Activated T-helper 1 cell treated with anti-CD3 and anti-CD28 coated beads, Interleukin-12 subunit alpha, Interleukin-12 subunit beta, Interleukin-2, Interleukin-4 antibody, amounts not matched to agents 30 ng/mL and 10 ng/mL and 1 ng/mL, durations not matched to agents 14 hours and 24 hours and 36 hours (primary cell): ENCODE data around the gene SUSD2. TPM values are rescaled to one million over a fixed set of nuclear protein-coding genes. Genes with fewer than 3 reads are reported as not detected.
"Not testable (repeated sequence)": the region's sequence is repeated elsewhere in the genome, so short reads cannot be mapped to it uniquely, and the experiment has no call there.

Experiments used
- DNase-seq: peaks from one replicate; pipeline ENCODE4 v3.0.0; 2021; ENCODE audit warnings: low spot score
- H3K27ac Mint-ChIP-seq: one replicate; pipeline ENCODE4 v1.8.0; 2021; ENCODE audit warnings: mild to moderate bottlenecking, mixed read lengths
- H3K27me3 Mint-ChIP-seq: one replicate; pipeline ENCODE4 v1.8.0; 2022; ENCODE audit warnings: mild to moderate bottlenecking, moderate library complexity, mixed read lengths; ENCODE audit not compliant: insufficient read depth
- H3K36me3 Mint-ChIP-seq: one replicate; pipeline ENCODE4 v1.8.0; 2021; ENCODE audit warnings: low read depth, mixed read lengths
- H3K4me1 Mint-ChIP-seq: one replicate; pipeline ENCODE4 v1.8.0; 2021; ENCODE audit warnings: low read depth, mixed read lengths
- H3K4me3 Mint-ChIP-seq: one replicate; pipeline ENCODE4 v1.8.0; 2021; ENCODE audit warnings: mild to moderate bottlenecking, moderate library complexity, mixed read lengths
- H3K9me3 Mint-ChIP-seq: one replicate; pipeline ENCODE4 v1.8.0; 2021; ENCODE audit warnings: mixed read lengths
- intact Hi-C: fragments of 100-400 bp; cut with micrococcal nuclease; formaldehyde crosslinking; loops from one replicate; pipeline ENCODE4 v1.15.1; 2024
- total RNA-seq: library from RNA; stranded (reverse); gene quantifications from 2 replicates; pipeline ENCODE4 v1.2.3, GENCODE V29; 2022

Gene SUSD2
- total RNA-seq, 1 donor from 2014 or later, result 0.73 TPM

- no peak overlapping the region for H3K4me3 Mint-ChIP-seq
- intact Hi-C loops, result loop anchor here (1.0 to 10.0 kb wide), 5 partner anchors 42 to 335 kb away; partner anchors contain the start of gene ADORA2A
Measured at GRCh38 chr22:24189249-24190158, 8.2 kb downstream of the SUSD2 start.

DNA sequence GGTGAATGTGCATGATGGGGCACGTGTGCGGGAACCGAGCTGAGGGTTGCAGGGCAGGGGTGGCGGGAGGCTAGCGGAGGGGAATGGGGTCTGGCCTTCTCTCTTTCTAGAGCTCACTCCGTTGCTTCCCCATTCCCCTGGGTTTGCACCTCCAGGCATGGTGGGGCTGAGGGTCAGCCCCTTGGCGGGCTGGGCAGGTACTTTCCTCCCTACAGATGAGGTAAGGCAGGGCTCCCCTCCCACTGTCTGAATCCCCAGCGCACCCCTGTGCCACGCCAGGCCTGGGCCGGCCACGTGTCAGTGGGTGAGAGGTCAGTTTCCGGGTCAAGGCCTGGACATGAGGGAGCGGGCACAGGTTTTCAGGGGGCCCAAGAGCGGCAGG, 8.9 kb downstream of the SUSD2 start:
- no peaks in the 10 kb centered on the region for H3K36me3 Mint-ChIP-seq
- no peak for DNase-seq
- intact Hi-C loops, result loop anchor here (10.0 kb wide), 1 partner anchor 235 kb away; the partner anchor contains the start of gene ADORA2A
- H3K4me1 Mint-ChIP-seq, result peaks cover 8% of the 10 kb centered on the region
- H3K9me3 Mint-ChIP-seq, result no peaks in the 10 kb centered on the region
- no peak overlapping the region for H3K27ac Mint-ChIP-seq
- H3K27me3 Mint-ChIP-seq, result no peaks in the 10 kb centered on the region
- no peak overlapping the region for H3K4me3 Mint-ChIP-seq

More at GRCh38 chr22:24189249-24190158, 8.2 kb downstream of the SUSD2 start:
- Mint-ChIP-seq H3K36me3 (no peaks in the 10 kb centered on the region), H3K9me3 (no peaks in the 10 kb centered on the region), H3K27me3 (no peaks in the 10 kb centered on the region), H3K4me1 (peaks cover 8% of the 10 kb centered on the region), H3K27ac (peak overlapping the region; percentile 28)
- peak; percentile 53 for DNase-seq

- Mint-ChIP-seq H3K4me1 (peaks cover 10% of the 10 kb centered on the region), H3K36me3 (no peaks in the 10 kb centered on the region), H3K9me3 (no peaks in the 10 kb centered on the region), H3K4me3 (no peak overlapping the region), H3K27ac (no peak overlapping the region), H3K27me3 (no peaks in the 10 kb centered on the region)
- intact Hi-C loops, result loop anchor here (10.0 kb wide), 1 partner anchor 234 kb away; the partner anchor contains the start of gene ADORA2A
- DNase-seq, result no peak
Measured at GRCh38 chr22:24190596-24191208, 9.4 kb downstream of the SUSD2 start.

DNA sequence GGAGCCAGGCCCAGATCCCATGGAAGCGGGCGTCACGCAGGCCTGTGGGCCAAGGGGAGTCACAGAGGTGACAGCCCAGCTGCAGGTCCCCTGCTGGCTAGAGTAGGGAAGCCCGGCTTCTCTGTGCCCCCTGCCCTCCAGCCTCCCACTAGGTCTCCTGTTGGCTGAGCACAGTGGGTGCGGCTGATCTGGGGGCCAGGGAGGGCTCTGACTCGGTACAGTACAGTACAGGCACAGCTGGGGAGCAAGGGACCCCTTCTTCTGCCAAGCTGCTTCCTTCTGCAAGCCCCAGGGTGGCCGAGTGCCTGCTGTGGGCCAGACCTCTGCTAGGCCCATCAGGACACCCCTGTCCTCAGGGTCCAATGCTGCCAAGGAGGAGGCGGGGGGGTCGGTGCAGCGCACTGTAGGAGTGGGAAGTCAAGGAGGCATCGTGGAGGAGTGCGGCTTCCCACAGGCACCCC, 10.1 kb downstream of the SUSD2 start:
- H3K36me3 Mint-ChIP-seq, result no peaks in the 10 kb centered on the region

DNA sequence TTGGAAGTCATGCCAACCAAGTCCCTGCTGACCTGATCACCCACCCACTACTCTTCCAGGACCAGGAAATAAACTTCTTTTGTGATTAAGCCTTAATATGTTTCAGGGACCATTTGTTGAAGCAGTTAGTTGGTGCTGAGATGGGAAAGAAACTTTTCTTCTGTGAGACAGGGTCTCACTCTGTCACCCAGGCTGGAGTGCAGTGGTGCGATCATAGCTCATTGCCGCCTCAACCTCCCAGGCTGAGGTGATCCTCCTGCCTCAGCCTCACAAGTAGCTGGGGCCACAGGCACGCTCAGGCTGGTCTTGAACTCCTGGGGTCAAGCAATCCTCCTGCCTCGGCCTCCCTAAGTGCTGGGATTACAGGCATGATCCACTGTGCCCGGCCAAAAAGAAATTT, 10.6 kb downstream of the SUSD2 start:
- DNase-seq, result no peak
- H3K4me1 Mint-ChIP-seq, result peaks cover 14% of the 10 kb centered on the region
- H3K36me3 Mint-ChIP-seq, result no peaks in the 10 kb centered on the region
- H3K9me3 Mint-ChIP-seq, result no peaks in the 10 kb centered on the region
- no peak overlapping the region for H3K4me3 Mint-ChIP-seq
- intact Hi-C loops, result loop anchor here (10.0 kb wide), 1 partner anchor 233 kb away; the partner anchor contains the start of gene ADORA2A
- no peaks in the 10 kb centered on the region for H3K27me3 Mint-ChIP-seq
- no peak overlapping the region for H3K27ac Mint-ChIP-seq

More for the DNA sequence above, 10.1 kb downstream of the SUSD2 start:
- H3K27me3 Mint-ChIP-seq, result no peaks in the 10 kb centered on the region
- H3K9me3 Mint-ChIP-seq, result no peaks in the 10 kb centered on the region
- H3K27ac Mint-ChIP-seq, result no peak overlapping the region
- peaks cover 14% of the 10 kb centered on the region for H3K4me1 Mint-ChIP-seq
- no peak for DNase-seq
- intact Hi-C loops, result loop anchor here (10.0 kb wide), 1 partner anchor 233 kb away; the partner anchor contains the start of gene ADORA2A
- H3K4me3 Mint-ChIP-seq, result no peak overlapping the region

- no peak overlapping the region for H3K27ac Mint-ChIP-seq
- H3K4me1 Mint-ChIP-seq, result peaks cover 22% of the 10 kb centered on the region
- intact Hi-C loops, result loop anchor here (10.0 kb wide), 1 partner anchor 226 kb away; the partner anchor contains the start of gene ADORA2A
- H3K36me3 Mint-ChIP-seq, result peaks cover 2% of the 10 kb centered on the region
- peaks cover 2% of the 10 kb centered on the region for H3K27me3 Mint-ChIP-seq
- H3K4me3 Mint-ChIP-seq, result no peak overlapping the region
- no peak for DNase-seq
- H3K9me3 Mint-ChIP-seq, result no peaks in the 10 kb centered on the region
Measured at GRCh38 chr22:24198682-24199052, 17.4 kb downstream of the SUSD2 start.

DNA sequence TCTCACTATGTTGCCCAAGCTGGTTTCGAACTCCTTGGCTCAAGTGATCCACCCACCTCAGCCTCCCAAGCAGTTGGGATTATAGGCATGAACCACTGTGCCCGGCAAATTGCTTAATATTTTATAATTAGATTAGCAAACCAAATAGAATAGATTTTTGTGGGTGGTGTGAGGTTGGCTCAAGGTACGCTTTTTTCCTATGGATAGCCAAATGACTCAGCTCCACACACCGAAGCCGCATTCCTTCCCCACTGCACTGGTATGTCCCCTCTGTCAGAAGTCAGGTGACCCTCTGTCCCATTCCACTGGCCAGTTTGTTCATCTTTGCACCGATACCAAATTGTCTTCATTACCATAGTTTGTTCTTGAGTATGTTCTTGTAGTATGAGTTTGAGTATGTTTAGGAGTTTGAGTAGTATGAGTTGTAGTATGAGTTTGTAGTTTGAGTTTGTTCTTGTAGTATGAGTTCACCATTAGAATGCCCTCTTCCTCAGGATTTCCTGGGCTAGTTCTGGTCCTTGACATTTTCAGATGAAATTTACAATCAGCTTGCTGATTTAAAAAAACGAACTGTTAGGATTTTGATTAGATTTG, 19.4 kb downstream of the SUSD2 start:
- no peak for DNase-seq
- peaks cover 2% of the 10 kb centered on the region for H3K27me3 Mint-ChIP-seq
- no peaks in the 10 kb centered on the region for H3K9me3 Mint-ChIP-seq
- intact Hi-C loops, result no loop called here
- no peak overlapping the region for H3K27ac Mint-ChIP-seq
- no peak overlapping the region for H3K4me3 Mint-ChIP-seq
- peaks cover 33% of the 10 kb centered on the region for H3K4me1 Mint-ChIP-seq
- H3K36me3 Mint-ChIP-seq, result peaks cover 2% of the 10 kb centered on the region

DNA sequence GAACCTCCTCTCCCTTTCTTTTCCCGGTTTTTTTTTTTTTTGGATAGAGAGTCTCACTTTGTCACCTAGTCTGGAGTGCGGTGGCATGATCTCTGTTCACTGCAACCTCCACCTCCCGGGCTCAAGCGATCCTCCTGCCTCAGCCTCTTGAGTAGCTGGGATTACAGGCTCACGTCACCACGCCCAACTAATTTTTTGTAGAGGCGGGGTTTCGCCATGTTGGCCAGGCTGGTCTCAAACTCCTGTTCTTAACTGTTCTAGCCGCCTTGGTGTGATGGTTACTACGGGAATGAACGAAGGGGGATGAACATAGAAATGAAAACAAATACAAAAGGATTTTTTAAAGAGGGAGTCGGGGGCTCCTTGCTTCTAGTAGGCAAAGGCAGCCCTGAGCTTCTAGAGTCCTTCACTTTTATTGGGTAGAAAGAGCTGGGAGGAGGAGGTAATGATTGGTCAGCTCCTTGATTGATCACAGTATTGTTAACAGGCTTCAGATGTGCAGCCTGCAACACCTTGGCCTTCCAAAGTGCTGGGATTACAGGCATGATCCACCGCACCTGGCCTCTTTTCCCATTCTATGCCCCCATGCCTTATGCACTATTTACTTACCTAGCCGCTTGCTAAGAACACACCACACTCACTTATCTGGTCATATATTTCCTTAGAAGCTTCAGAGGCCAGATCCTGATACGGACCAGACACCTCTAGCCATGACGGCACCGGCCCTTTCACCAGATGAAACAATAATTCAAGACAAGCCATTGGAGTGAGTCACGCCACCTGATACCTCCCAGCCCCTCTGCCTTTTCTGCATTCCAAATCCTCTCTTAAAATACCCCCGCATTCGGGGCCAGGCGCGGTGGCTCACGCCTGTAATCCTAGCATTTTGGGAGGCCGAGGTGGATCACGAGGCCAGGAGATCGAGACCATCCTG, 20.7 kb downstream of the SUSD2 start:
- no peak overlapping the region for H3K4me3 Mint-ChIP-seq
- DNase-seq, result no peak
- H3K36me3 Mint-ChIP-seq, result peaks cover 2% of the 10 kb centered on the region
- peaks cover 35% of the 10 kb centered on the region for H3K4me1 Mint-ChIP-seq
- no peak overlapping the region for H3K27ac Mint-ChIP-seq
- intact Hi-C loops, result no loop called here
- no peaks in the 10 kb centered on the region for H3K9me3 Mint-ChIP-seq
- H3K27me3 Mint-ChIP-seq, result peaks cover 2% of the 10 kb centered on the region

- H3K9me3 Mint-ChIP-seq, H3K27ac Mint-ChIP-seq, H3K27me3 Mint-ChIP-seq, DNase-seq, intact Hi-C loops, H3K4me3 Mint-ChIP-seq, H3K36me3 Mint-ChIP-seq: not testable (repeated sequence)
- peaks cover 38% of the 10 kb centered on the region for H3K4me1 Mint-ChIP-seq
Measured at GRCh38 chr22:24203856-24204255, 22.6 kb downstream of the SUSD2 start.

- DNase-seq, result no peak
- intact Hi-C loops, result no loop called here
- H3K27me3 Mint-ChIP-seq, result peaks cover 2% of the 10 kb centered on the region
- H3K27ac Mint-ChIP-seq, result peak overlapping the region; percentile 0
- H3K4me1 Mint-ChIP-seq, result peaks cover 45% of the 10 kb centered on the region
- H3K36me3 Mint-ChIP-seq, result peaks cover 2% of the 10 kb centered on the region
- H3K4me3 Mint-ChIP-seq, result no peak overlapping the region
- H3K9me3 Mint-ChIP-seq, result no peaks in the 10 kb centered on the region
Measured at GRCh38 chr22:24205438-24206195, 24.3 kb downstream of the SUSD2 start.

- intact Hi-C loops, H3K27me3 Mint-ChIP-seq, H3K4me3 Mint-ChIP-seq, H3K36me3 Mint-ChIP-seq, H3K9me3 Mint-ChIP-seq, DNase-seq: not testable (repeated sequence)
- H3K27ac Mint-ChIP-seq, result peak overlapping the region; percentile 29
- peaks cover 40% of the 10 kb centered on the region for H3K4me1 Mint-ChIP-seq
Measured at GRCh38 chr22:24206460-24207263, 25.4 kb downstream of the SUSD2 start.
